GM12878 (cell line): ENCODE data around the gene MAFB. TPM values are rescaled to one million over a fixed set of nuclear protein-coding genes. Genes with fewer than 3 reads are reported as not detected.

Experiments used
- ATAC-seq: fragments of 200-7000 bp; cut with Tn5 transposase; 3 replicates; pipeline ENCODE4 v1.9.1; 2020; ENCODE audit warnings: mild to moderate bottlenecking, moderate library complexity
- BruUV-seq: library from RNA; stranded (reverse); fragments of 400-500 nt; replicated peaks from 2 replicates; lab custom pipeline; 2021; lab: Mats Ljungman, UMichigan
- CTCF ChIA-PET: fragments of 300-600 bp; sonication (Branson Sonifier 250); formaldehyde crosslinking; extraction: SDS; loops from one replicate; lab custom pipeline; 2021; ENCODE audit warnings: inconsistent platforms; lab: Yijun Ruan, JAX
- POLR2A ChIA-PET: fragments of 350-600 bp; formaldehyde crosslinking; extraction: SDS; loops from one replicate; lab custom pipeline; 2021; ENCODE audit warnings: inconsistent platforms; lab: Charles Lee
- RAD21 ChIA-PET: fragments of 300-600 bp; sonication (Branson Sonifier 250); formaldehyde crosslinking; loops from one replicate; lab custom pipeline; 2023; ENCODE audit warnings: antibody characterized with exemption; ENCODE audit not compliant: unreplicated experiment; lab: Charles Lee
- SMC1A ChIA-PET: fragments of 300-600 bp; sonication (Branson Sonifier 250); formaldehyde crosslinking; loops from one replicate; lab custom pipeline; 2023; ENCODE audit not compliant: unreplicated experiment, uncharacterized antibody; lab: Charles Lee
- DNase-seq: peaks from one replicate; pipeline ENCODE4 v3.0.0-alpha.2; 2011; ENCODE audit warnings: low read depth, low spot score
- FAIRE-seq: peaks from 3 replicates; lab custom pipeline; 2011; peaks lifted over from hg19 to GRCh38; lab: Jason Lieb, UNC
- H2AFZ ChIP-seq: 2 replicates; pipeline ENCODE4 v1.6.0; 2011; ENCODE audit warnings: low read depth, low read length, control low read depth; ENCODE audit not compliant: control insufficient read depth
- H3K27ac ChIP-seq: 2 replicates; pipeline ENCODE4 v1.5.1; 2011; ENCODE audit warnings: control low read depth; ENCODE audit not compliant: control insufficient read depth, insufficient read depth
- H3K27me3 ChIP-seq, 2 experiments: replicated peaks in 1 of 2; 2 replicates each; pipeline versions ENCODE4 v1.6.0 to v1.6.1; 2011; ENCODE audit warnings: low read length in 1 of 2; ENCODE audit not compliant: control insufficient read depth in 2 of 2, insufficient read depth in 2 of 2
- H3K36me3 ChIP-seq, 2 experiments: 2 replicates each; pipeline ENCODE4 v1.5.1; 2011; ENCODE audit warnings: low read length in 1 of 2; ENCODE audit not compliant: control insufficient read depth in 2 of 2, insufficient read depth in 2 of 2
- H3K4me1 ChIP-seq: 2 replicates; pipeline ENCODE4 v1.6.1; 2011; ENCODE audit warnings: mild to moderate bottlenecking, low read length, moderate library complexity, mixed read lengths; ENCODE audit not compliant: control insufficient read depth, insufficient read depth
- H3K4me2 ChIP-seq: 2 replicates; pipeline ENCODE4 v1.6.0; 2011; ENCODE audit warnings: control low read depth; ENCODE audit not compliant: control insufficient read depth, insufficient read depth
- H3K4me3 ChIP-seq: fragments of 200-600 bp; sonication (generic); 2 replicates; pipeline ENCODE4 v1.5.1; 2016
- H3K79me2 ChIP-seq: 2 replicates; pipeline ENCODE4 v1.6.0; 2011; ENCODE audit warnings: low read length; ENCODE audit not compliant: control insufficient read depth, insufficient read depth
- H3K9ac ChIP-seq: 2 replicates; pipeline ENCODE4 v1.8.0; 2011; ENCODE audit warnings: low read length, control low read depth, mixed read lengths; ENCODE audit not compliant: control insufficient read depth, insufficient read depth
- H3K9me3 ChIP-seq: replicated peaks from 3 replicates; pipeline ENCODE4 v1.5.1; 2011; ENCODE audit warnings: mild to moderate bottlenecking, low read length; ENCODE audit not compliant: control insufficient read depth, insufficient read depth
- H4K20me1 ChIP-seq: 2 replicates; pipeline ENCODE4 v1.6.0; 2011; ENCODE audit not compliant: control insufficient read depth, insufficient read depth
- ASH2L ChIP-seq: fragments of 300-600, 200-600 bp; sonication (generic); IDR thresholded peaks from 2 replicates; pipeline ENCODE4 v1.6.1; 2017; ENCODE audit warnings: low read depth, mild to moderate bottlenecking, borderline replicate concordance
- BHLHE40 ChIP-seq, 2 experiments: fragments of 450-650 bp in 1 of 2; IDR thresholded peaks; 2 replicates each; pipeline ENCODE4 v1.6.1; 2011 to 2017; ENCODE audit warnings: low read depth in 2 of 2, borderline replicate concordance in 1 of 2, improper control_type of control experiment in 1 of 2, low read length in 1 of 2, mild to moderate bottlenecking in 1 of 2
- CBFB ChIP-seq: IDR thresholded peaks from 2 replicates; pipeline ENCODE4 v1.6.1; 2016; ENCODE audit warnings: antibody characterized with exemption, low read depth
- CREM ChIP-seq: IDR thresholded peaks from 2 replicates; pipeline ENCODE4 v1.6.1; 2014; ENCODE audit warnings: antibody characterized with exemption, low read depth
- E2F4 ChIP-seq: IDR thresholded peaks from 2 replicates; pipeline ENCODE4 v1.6.1; 2012; ENCODE audit warnings: low read depth, low read length, improper control_type of control experiment
- FOXK2 ChIP-seq: fragments of 450-650 bp; IDR thresholded peaks from 2 replicates; pipeline ENCODE4 v1.6.1; 2017; ENCODE audit warnings: mild to moderate bottlenecking, moderate library complexity
- HCFC1 ChIP-seq: fragments of 150-350 bp; IDR thresholded peaks from 2 replicates; pipeline ENCODE4 v1.6.1; 2014; ENCODE audit warnings: low read length
- MYC ChIP-seq: IDR thresholded peaks from 2 replicates; pipeline ENCODE4 v1.6.1; 2011; ENCODE audit warnings: mild to moderate bottlenecking, low read length, moderate library complexity, inconsistent platforms; ENCODE audit not compliant: insufficient read depth, insufficient replicate concordance, insufficient read length, severe bottlenecking
- PAX8 ChIP-seq: fragments of 450-650 bp; IDR thresholded peaks from 2 replicates; pipeline ENCODE4 v1.6.1; 2017; ENCODE audit warnings: mild to moderate bottlenecking, moderate library complexity
- POLR2A ChIP-seq: IDR thresholded peaks from 2 replicates; pipeline ENCODE4 v1.6.1; 2011; ENCODE audit warnings: low read depth, mild to moderate bottlenecking, low read length
- SPI1 ChIP-seq: IDR thresholded peaks from 2 replicates; pipeline ENCODE4 v1.6.1; 2011; ENCODE audit warnings: low read depth, mild to moderate bottlenecking, low read length, moderate library complexity, borderline replicate concordance; ENCODE audit not compliant: insufficient read depth
- WRNIP1 ChIP-seq: IDR thresholded peaks from 2 replicates; pipeline ENCODE4 v1.6.1; 2011; ENCODE audit warnings: low read depth, low read length, improper control_type of control experiment, borderline replicate concordance
- ZBED1 ChIP-seq: IDR thresholded peaks from 2 replicates; pipeline ENCODE4 v1.6.1; 2016; ENCODE audit warnings: borderline replicate concordance
- ZNF217 ChIP-seq: fragments of 450-650 bp; IDR thresholded peaks from 2 replicates; pipeline ENCODE4 v1.6.1; 2017; ENCODE audit warnings: antibody characterized with exemption, mild to moderate bottlenecking
- ZNF274 ChIP-seq: IDR thresholded peaks from one replicate; pipeline ENCODE4 v1.8.0; 2011; ENCODE audit not compliant: insufficient read length, insufficient read depth
- ZNF622 ChIP-seq: fragments of 450-650 bp; IDR thresholded peaks from 2 replicates; pipeline ENCODE4 v1.6.1; 2017; ENCODE audit warnings: mild to moderate bottlenecking, inconsistent platforms
- ZNF687 ChIP-seq: fragments of 450-650 bp; IDR thresholded peaks from 2 replicates; pipeline ENCODE4 v1.6.1; 2017; ENCODE audit warnings: mild to moderate bottlenecking, moderate library complexity
- ZSCAN29 ChIP-seq: fragments of 450-650 bp; IDR thresholded peaks from 2 replicates; pipeline ENCODE4 v1.6.1; 2017; ENCODE audit warnings: mild to moderate bottlenecking, moderate library complexity
- whole genome bisulfite sequencing: methylation state at CpG from one replicate; pipeline ENCODE4 v1.1.6; 2016; ENCODE audit warnings: low lambda C conversion rate; ENCODE audit not compliant: insufficient replicate concordance, insufficient coverage; ENCODE audit errors: missing lambda C conversion rate; 5-methylcytosine and 5-hydroxymethylcytosine counted together
- in situ Hi-C: fragments of 300-500 bp; cut with MboI; formaldehyde crosslinking; loops from 9 replicates; pipeline ENCODE4 v1.14.3; 2018; ENCODE audit warnings: mixed read lengths
- intact Hi-C: fragments of 100-400 bp; cut with micrococcal nuclease; formaldehyde crosslinking; loops from one replicate; pipeline ENCODE4 v1.14.2; 2022; ENCODE audit not compliant: unreplicated experiment
- polyA plus RNA-seq, 11 experiments: library from polyadenylated mRNA; depleted of rRNA in 4 of 11; unstranded in 6 of 11; stranded (reverse) in 5 of 11; fragments of >200 nt; fragmentation: Nextera tagmentation in 4 of 11; fragmentation: Illumina TruSeq in 1 of 11; extraction: Ambion mirVana in 4 of 11; extraction: Trizol in 1 of 11; gene quantifications; 1 replicate in 1 of 11; 2 replicates in 10 of 11; pipeline versions ENCODE4 v1.2.1 to v1.2.3, GENCODE V29; 2011 to 2016; ENCODE audit warnings: inconsistent platforms in 2 of 11, missing spikeins in 2 of 11, low read depth in 1 of 11
- total RNA-seq, 4 experiments: library from RNA; depleted of rRNA in 3 of 4; stranded (reverse); fragments of >200 nt in 3 of 4; fragmentation: Illumina TruSeq in 1 of 4; extraction: Trizol in 1 of 4; gene quantifications; 2 replicates each; pipeline versions ENCODE4 v1.2.1 to v1.2.3, GENCODE V29; 2013 to 2021

MAFB gene
- total and polyA plus RNA-seq, 10 of the 15 experiments (the other 5 are each of a cell fraction or from before 2014, with no cell fraction given), result 0.01 to 0.08 (median 0.01) TPM; not detected in 7

- no peak overlapping the region for H3K9ac ChIP-seq
- WGBS, result 7% methylated on average over 4 of the region's 4 CpGs
- no peaks in the 10 kb centered on the region for H3K79me2 ChIP-seq
- intact Hi-C loops, result no loop called here
- FAIRE-seq, result no peak
- ATAC-seq, result no peak
- RAD21 ChIA-PET, result no interaction called here
- no peak overlapping the region for H2AFZ ChIP-seq
- no peak overlapping the region for H3K27ac ChIP-seq
- POLR2A ChIA-PET, result no interaction called here
- no TSS peak for BruUV-seq
- H3K27me3 ChIP-seq, result peaks cover 0 to 1% of the 10 kb centered on the region in 2 experiments; a peak in 1 of 4 replicates
- no peaks in the 10 kb centered on the region for H4K20me1 ChIP-seq
- no peaks in the 10 kb centered on the region for H3K9me3 ChIP-seq
- no peak for DNase-seq
- H3K36me3 ChIP-seq, result no peaks in the 10 kb centered on the region
- H3K4me2 ChIP-seq, result no peak overlapping the region
- TF ChIP-seq E2F4, result no peak
- no peak for TF ChIP-seq CREM
- TF ChIP-seq ZNF687, result no peak
- no peak for TF ChIP-seq ZNF274
- no peak for TF ChIP-seq MYC
- TF ChIP-seq ZNF217, result no peak
- no peak for TF ChIP-seq PAX8
- no peak for TF ChIP-seq HCFC1
- TF ChIP-seq ASH2L, result no peak
- no peak for TF ChIP-seq CBFB
- TF ChIP-seq ZNF622, result no peak
- TF ChIP-seq WRNIP1, result no peak
- no peak for TF ChIP-seq FOXK2
- no peak for TF ChIP-seq SPI1
- TF ChIP-seq POLR2A, result no peak
- no peak for TF ChIP-seq ZSCAN29
- TF ChIP-seq BHLHE40 (IDR thresholded peaks at IDR 0.05; ENCODE audit: borderline replicate concordance in 1 of 2, low read depth in 2 of 2, low read length in 1 of 2), result no peak
- no peak for TF ChIP-seq ZBED1
- no peaks in the 10 kb centered on the region for H3K4me1 ChIP-seq
- CTCF ChIA-PET, result no interaction called here
- SMC1A ChIA-PET, result no interaction called here
- in situ Hi-C loops, result no loop called here
- no peak overlapping the region for H3K4me3 ChIP-seq
Measured at GRCh38 chr20:40641809-40642208, 47.2 kb downstream of the MAFB start.
